ENCODE measurements around the gene TSPAN14.

DNA sequence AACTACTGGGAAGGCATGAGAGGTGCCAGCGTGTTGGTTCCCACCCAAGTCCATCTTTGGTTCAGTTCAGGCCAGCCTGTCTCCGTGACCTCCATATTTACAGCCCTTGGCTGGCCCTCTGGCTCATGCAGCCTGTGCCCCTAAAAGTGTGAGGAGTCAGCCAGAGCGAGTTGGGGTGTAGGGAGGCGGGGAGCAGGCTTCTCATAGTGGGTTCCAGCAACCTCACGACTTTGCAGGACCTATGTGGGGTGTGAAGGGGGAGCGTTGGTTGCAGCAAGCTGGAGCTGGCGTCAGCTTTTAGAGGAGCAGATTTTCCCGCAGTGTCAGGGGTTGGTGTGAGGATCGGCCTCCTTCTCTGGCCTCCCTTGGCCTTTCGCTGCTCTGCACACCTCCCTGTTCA lies 9.8 kb downstream of the TSPAN14 start:
- TF ChIP-seq, protein P1, sequence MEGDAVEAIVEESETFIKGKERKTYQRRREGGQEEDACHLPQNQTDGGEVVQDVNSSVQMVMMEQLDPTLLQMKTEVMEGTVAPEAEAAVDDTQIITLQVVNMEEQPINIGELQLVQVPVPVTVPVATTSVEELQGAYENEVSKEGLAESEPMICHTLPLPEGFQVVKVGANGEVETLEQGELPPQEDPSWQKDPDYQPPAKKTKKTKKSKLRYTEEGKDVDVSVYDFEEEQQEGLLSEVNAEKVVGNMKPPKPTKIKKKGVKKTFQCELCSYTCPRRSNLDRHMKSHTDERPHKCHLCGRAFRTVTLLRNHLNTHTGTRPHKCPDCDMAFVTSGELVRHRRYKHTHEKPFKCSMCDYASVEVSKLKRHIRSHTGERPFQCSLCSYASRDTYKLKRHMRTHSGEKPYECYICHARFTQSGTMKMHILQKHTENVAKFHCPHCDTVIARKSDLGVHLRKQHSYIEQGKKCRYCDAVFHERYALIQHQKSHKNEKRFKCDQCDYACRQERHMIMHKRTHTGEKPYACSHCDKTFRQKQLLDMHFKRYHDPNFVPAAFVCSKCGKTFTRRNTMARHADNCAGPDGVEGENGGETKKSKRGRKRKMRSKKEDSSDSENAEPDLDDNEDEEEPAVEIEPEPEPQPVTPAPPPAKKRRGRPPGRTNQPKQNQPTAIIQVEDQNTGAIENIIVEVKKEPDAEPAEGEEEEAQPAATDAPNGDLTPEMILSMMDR (conservative IDR thresholded peaks at IDR 0.05; ENCODE audit: low read length): no peak
- TF ChIP-seq EZH2phosphoT487 (IDR thresholded peaks at IDR 0.05; ENCODE audit: borderline replicate concordance): no peak
